Ascending aorta (tissue), 2 donors: ENCODE data around the gene GRB14. TPM values are rescaled to one million over a fixed set of nuclear protein-coding genes. Genes with fewer than 3 reads are reported as not detected.

ENCODE experiments used
- DNase-seq, 2 donors: peaks; one replicate each; pipeline ENCODE4 v3.0.0-alpha.2; 2019; ENCODE audit warnings: low spot score in 2 of 2
- H3K27ac ChIP-seq, 2 donors: fragments of 200-600 bp; sonication (generic); one replicate each; pipeline ENCODE4 v1.5.1; 2016 to 2017; ENCODE audit warnings: mild to moderate bottlenecking in 1 of 2
- H3K27me3 ChIP-seq: fragments of 200-600 bp; sonication (generic); one replicate; pipeline ENCODE4 v1.5.1; 2017
- H3K36me3 ChIP-seq, 2 donors: fragments of 200-600 bp; sonication (generic); one replicate each; pipeline ENCODE4 v1.5.1; 2016
- H3K4me1 ChIP-seq, 2 donors: fragments of 200-600 bp; sonication (generic); one replicate each; pipeline ENCODE4 v1.5.1; 2016 to 2017; ENCODE audit warnings: mild to moderate bottlenecking in 1 of 2
- H3K4me3 ChIP-seq, 2 donors: fragments of 200-600 bp; sonication (generic); one replicate each; pipeline ENCODE4 v1.5.1; 2016 to 2017; ENCODE audit warnings: mild to moderate bottlenecking in 1 of 2
- H3K9me3 ChIP-seq, 2 donors: fragments of 200-600 bp; sonication (generic); one replicate each; pipeline ENCODE4 v1.5.1; 2016
- CTCF ChIP-seq, 3 experiments: fragments of 200-600 bp in 2 of 3; fragments of 450-650 bp in 1 of 3; sonication (generic) in 2 of 3; IDR thresholded peaks; one replicate each; pipeline ENCODE4 v1.5.1; 2016 to 2019; ENCODE audit warnings: antibody characterized with exemption in 3 of 3, mild to moderate bottlenecking in 1 of 3, moderate library complexity in 1 of 3
- intact Hi-C: fragments of 100-400 bp; cut with DNase I; formaldehyde crosslinking; loops from one replicate; pipeline ENCODE4 v1.15.1; 2023
- total RNA-seq: library from RNA; depleted of rRNA; stranded (reverse); fragments of >200 nt; gene quantifications from one replicate; pipeline ENCODE4 v1.1.0, GENCODE V29; 2016

The GRB14 gene
- total RNA-seq, 1 donor from 2014 or later, result 1.1 TPM

GRCh38 chr2:164662066-164662465 is 40.8 kb upstream of the GRB14 start:
- no peaks in the 10 kb centered on the region for H3K36me3 ChIP-seq
- H3K4me1 ChIP-seq, result no peaks in the 10 kb centered on the region
- no peak for DNase-seq
- H3K27me3 ChIP-seq, result no peaks in the 10 kb centered on the region
- no peak overlapping the region for H3K27ac ChIP-seq
- no peak for TF ChIP-seq CTCF (IDR thresholded peaks at IDR 0.05)
- intact Hi-C loops, result no loop called here
- no peak overlapping the region for H3K4me3 ChIP-seq
- H3K9me3 ChIP-seq, result no peaks in the 10 kb centered on the region

GRCh38 chr2:164661349-164661748 is 40.1 kb upstream of the GRB14 start:
- Histone ChIP-seq H3K27ac (no peak overlapping the region), H3K4me3 (no peak overlapping the region), H3K27me3 (no peaks in the 10 kb centered on the region), H3K4me1 (no peaks in the 10 kb centered on the region), H3K36me3 (no peaks in the 10 kb centered on the region), H3K9me3 (no peaks in the 10 kb centered on the region)
- no peak for DNase-seq
- no peak for TF ChIP-seq CTCF (IDR thresholded peaks at IDR 0.05)
- intact Hi-C loops, result no loop called here

- no peak for DNase-seq
- Histone ChIP-seq H3K9me3 (peaks cover 0 to 22% of the 10 kb centered on the region in 2 donors), H3K4me1 (no peaks in the 10 kb centered on the region), H3K27ac (no peak overlapping the region), H3K36me3 (peaks cover 0 to 5% of the 10 kb centered on the region in 2 donors), H3K27me3 (no peaks in the 10 kb centered on the region), H3K4me3 (no peak overlapping the region)
- no peak for TF ChIP-seq CTCF (IDR thresholded peaks at IDR 0.05)
- intact Hi-C loops, result no loop called here
Measured at GRCh38 chr2:164657129-164657528, 35.8 kb upstream of the GRB14 start.

- Histone ChIP-seq H3K27me3 (no peaks in the 10 kb centered on the region), H3K4me1 (no peaks in the 10 kb centered on the region), H3K27ac (no peak overlapping the region), H3K9me3 (peaks cover 0 to 34% of the 10 kb centered on the region in 2 donors), H3K4me3 (no peak overlapping the region), H3K36me3 (peaks cover 0 to 5% of the 10 kb centered on the region in 2 donors)
- DNase-seq, result no peak
- no peak for TF ChIP-seq CTCF (IDR thresholded peaks at IDR 0.05)
- intact Hi-C loops, result no loop called here
Measured at GRCh38 chr2:164655750-164656149, 34.5 kb upstream of the GRB14 start.

- no peaks in the 10 kb centered on the region for H3K27me3 ChIP-seq
- H3K4me1 ChIP-seq, result no peaks in the 10 kb centered on the region
- peaks cover 0 to 5% of the 10 kb centered on the region in 2 donors for H3K36me3 ChIP-seq
- intact Hi-C loops, result no loop called here
- no peak overlapping the region for H3K27ac ChIP-seq
- H3K4me3 ChIP-seq, result no peak overlapping the region
- peaks cover 0 to 38% of the 10 kb centered on the region in 2 donors for H3K9me3 ChIP-seq
- no peak for TF ChIP-seq CTCF (IDR thresholded peaks at IDR 0.05)
- DNase-seq, result no peak
Measured at GRCh38 chr2:164655336-164655735, 34.1 kb upstream of the GRB14 start.

GRCh38 chr2:164651361-164651760 is 30.1 kb upstream of the GRB14 start:
- no peak for TF ChIP-seq CTCF (IDR thresholded peaks at IDR 0.05)
- no peak overlapping the region for H3K27ac ChIP-seq
- intact Hi-C loops, result no loop called here
- no peaks in the 10 kb centered on the region for H3K4me1 ChIP-seq
- peaks cover 0 to 5% of the 10 kb centered on the region in 2 donors for H3K36me3 ChIP-seq
- no peak for DNase-seq
- H3K4me3 ChIP-seq, result no peak overlapping the region
- peaks cover 0 to 64% of the 10 kb centered on the region in 2 donors for H3K9me3 ChIP-seq
- H3K27me3 ChIP-seq, result no peaks in the 10 kb centered on the region
